ENCODE measurements around the gene PLPPR5. TPM values are rescaled to one million over a fixed set of nuclear protein-coding genes. Genes with fewer than 3 reads are reported as not detected.
"Not testable (repeated sequence)": the region's sequence is repeated elsewhere in the genome, so short reads cannot be mapped to it uniquely, and the experiment has no call there.

PLPPR5 gene, protein sequence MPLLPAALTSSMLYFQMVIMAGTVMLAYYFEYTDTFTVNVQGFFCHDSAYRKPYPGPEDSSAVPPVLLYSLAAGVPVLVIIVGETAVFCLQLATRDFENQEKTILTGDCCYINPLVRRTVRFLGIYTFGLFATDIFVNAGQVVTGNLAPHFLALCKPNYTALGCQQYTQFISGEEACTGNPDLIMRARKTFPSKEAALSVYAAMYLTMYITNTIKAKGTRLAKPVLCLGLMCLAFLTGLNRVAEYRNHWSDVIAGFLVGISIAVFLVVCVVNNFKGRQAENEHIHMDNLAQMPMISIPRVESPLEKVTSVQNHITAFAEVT
- not detected for total RNA-seq

DNA sequence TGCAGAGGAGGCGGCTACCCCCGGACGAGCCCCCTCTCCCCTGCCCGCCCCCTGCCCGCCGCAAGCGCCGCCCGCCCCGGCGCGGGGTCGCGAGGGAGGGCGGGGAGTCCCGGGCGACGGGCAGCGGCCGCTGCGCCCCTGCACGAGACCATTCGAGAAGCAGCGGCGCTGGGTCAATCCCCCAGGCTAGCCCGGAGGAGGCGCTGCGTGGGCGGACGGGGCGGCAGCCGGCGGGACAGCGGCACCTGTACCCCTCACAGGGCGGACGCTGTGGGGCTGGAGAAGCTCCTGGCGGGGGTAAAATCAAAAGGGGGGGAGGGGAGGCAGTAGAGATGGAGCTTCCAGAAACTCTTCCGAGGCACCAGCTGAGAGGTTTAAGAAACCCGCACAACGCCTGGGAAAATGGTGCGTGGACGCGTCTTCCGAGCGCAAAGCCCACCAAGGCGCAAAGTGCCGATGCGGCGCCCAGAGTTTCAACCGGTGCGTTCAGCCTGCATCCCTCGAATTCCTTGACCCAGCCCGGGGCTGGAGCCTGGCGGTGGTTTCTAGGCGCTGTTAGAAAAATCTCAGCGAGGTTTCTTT, at the start of gene PLPPR5:
TSS of gene PLPPR5 (minus strand) at position 1 of the 582 bp plus-strand sequence. CDS start 190 bp downstream, outside the sequence.
- H3K36me3 ChIP-seq, result no peaks in the 10 kb centered on the region
- intact Hi-C loops (cut with DNase I; ENCODE audit: low total_unique reads), result no loop called here
- in situ Hi-C loops (cut with MboI; ENCODE audit: low sequenced_read_pairs in 4 of 4), result no loop called here
- DNase-seq (no peak), ATAC-seq (no peak)
- no peak within 1 kb of the TSS for H3K27ac ChIP-seq
- no peaks in the 10 kb centered on the region for H3K9me3 ChIP-seq
- peak within 1 kb of the TSS; percentile 20 to 41 (median 36) for H3K4me3 ChIP-seq
- no peaks in the 10 kb centered on the region for H3K4me1 ChIP-seq
- peaks cover 32 to 39% (median 34%) of the 10 kb centered on the region in 3 donors for H3K27me3 ChIP-seq
- TF ChIP-seq POLR2A (IDR thresholded peaks at IDR 0.05), result no peak
- TF ChIP-seq, protein P1, sequence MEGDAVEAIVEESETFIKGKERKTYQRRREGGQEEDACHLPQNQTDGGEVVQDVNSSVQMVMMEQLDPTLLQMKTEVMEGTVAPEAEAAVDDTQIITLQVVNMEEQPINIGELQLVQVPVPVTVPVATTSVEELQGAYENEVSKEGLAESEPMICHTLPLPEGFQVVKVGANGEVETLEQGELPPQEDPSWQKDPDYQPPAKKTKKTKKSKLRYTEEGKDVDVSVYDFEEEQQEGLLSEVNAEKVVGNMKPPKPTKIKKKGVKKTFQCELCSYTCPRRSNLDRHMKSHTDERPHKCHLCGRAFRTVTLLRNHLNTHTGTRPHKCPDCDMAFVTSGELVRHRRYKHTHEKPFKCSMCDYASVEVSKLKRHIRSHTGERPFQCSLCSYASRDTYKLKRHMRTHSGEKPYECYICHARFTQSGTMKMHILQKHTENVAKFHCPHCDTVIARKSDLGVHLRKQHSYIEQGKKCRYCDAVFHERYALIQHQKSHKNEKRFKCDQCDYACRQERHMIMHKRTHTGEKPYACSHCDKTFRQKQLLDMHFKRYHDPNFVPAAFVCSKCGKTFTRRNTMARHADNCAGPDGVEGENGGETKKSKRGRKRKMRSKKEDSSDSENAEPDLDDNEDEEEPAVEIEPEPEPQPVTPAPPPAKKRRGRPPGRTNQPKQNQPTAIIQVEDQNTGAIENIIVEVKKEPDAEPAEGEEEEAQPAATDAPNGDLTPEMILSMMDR (IDR thresholded peaks at IDR 0.05 in 4 of 5, conservative IDR thresholded peaks at IDR 0.05 in 1 of 5), result no peak

DNA sequence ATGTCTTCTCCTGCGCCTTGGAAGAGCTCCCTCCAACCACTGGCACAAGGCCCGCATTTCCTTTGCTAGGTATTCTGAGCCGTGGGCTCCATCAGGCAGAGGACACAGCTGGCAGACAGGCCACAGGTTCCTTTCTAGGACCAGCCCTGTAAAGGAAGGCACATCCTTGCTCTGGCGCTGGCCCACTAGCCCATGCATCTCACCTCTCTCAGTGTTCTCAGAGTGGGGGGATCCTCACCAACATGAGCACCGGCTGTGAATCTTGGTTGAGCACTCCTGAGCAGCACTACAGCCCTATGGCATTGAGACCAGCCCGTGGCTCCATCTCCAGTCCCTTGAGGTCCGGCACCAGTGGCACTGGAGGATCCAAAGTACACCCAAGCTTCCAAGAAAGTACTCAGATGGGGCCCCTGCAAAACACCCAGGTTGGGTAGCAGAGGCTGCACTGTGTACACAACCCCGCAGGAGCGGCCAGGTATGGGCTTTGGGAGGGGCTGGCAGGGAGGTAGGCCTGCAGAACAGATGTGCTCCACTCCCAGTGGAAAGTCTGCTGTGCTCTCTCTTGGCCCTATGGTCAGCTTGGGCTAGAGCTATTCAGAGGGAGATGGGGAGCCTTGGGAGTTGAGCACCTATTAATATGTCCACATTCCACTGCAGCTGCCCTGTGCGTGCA, 47.1 kb upstream of the PLPPR5 start:
- ATAC-seq (no peak), DNase-seq (no peak)
- Histone ChIP-seq H3K4me1 (no peaks in the 10 kb centered on the region), H3K4me3 (no peak overlapping the region), H3K9me3 (no peaks in the 10 kb centered on the region), H3K27me3 (no peaks in the 10 kb centered on the region), H3K36me3 (no peaks in the 10 kb centered on the region), H3K27ac (no peak overlapping the region)
- TF ChIP-seq POLR2A (IDR thresholded peaks at IDR 0.05), result no peak
- TF ChIP-seq, protein P1 (IDR thresholded peaks at IDR 0.05 in 4 of 5, conservative IDR thresholded peaks at IDR 0.05 in 1 of 5), result no peak
- intact Hi-C loops (cut with DNase I; ENCODE audit: low total_unique reads), result no loop called here
- in situ Hi-C loops (cut with MboI; ENCODE audit: low sequenced_read_pairs in 4 of 4), result no loop called here

DNA sequence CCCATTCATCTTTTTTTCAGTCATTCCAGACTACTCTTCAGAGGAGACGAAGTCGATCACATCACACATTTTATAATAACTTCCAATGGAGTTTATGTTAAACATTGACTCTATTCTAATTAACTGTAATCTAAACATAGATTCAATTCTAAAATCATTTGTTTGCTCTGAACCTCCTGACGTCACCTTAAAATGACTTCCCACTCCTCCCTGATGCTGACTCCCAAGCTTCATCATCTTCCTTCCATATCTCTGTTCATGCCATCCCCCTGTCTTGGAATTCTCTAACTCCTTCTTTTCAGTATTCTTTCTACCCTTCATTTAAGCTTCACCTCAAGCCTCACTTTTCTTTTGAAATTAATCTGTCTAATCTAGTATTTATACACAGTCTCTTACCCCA, 45.1 kb upstream of the PLPPR5 start:
- DNase-seq, result no peak
- intact Hi-C loops (cut with DNase I; ENCODE audit: low total_unique reads), result no loop called here
- Histone ChIP-seq H3K9me3 (no peaks in the 10 kb centered on the region), H3K36me3 (no peaks in the 10 kb centered on the region), H3K27ac (no peak overlapping the region), H3K27me3 (no peaks in the 10 kb centered on the region), H3K4me1 (no peaks in the 10 kb centered on the region), H3K4me3 (no peak overlapping the region)
- ATAC-seq, result no peak
- TF ChIP-seq, protein P1 (IDR thresholded peaks at IDR 0.05 in 4 of 5, conservative IDR thresholded peaks at IDR 0.05 in 1 of 5), result no peak
- TF ChIP-seq POLR2A (IDR thresholded peaks at IDR 0.05), result no peak
- in situ Hi-C loops (cut with MboI; ENCODE audit: low sequenced_read_pairs in 4 of 4), result no loop called here

DNA sequence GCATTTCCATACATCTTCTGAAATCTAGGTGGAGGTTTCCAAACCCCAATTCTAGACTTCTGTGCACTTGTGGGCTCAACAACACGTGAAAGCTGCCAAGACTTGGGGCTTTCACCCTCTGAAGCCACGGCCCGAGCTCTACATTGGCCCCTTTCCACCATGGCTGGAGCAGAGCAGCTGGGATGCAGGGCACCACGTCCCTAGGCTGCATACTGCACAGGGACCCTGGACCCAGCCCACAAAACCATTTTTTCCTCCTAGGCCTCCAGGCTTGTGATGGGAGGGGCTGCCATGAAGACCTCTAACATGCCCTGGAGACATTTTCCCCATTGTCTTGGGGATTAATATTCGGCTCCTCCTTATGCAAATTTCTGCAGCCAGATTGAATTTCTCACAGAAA, 32.1 kb upstream of the PLPPR5 start:
- DNase-seq; ATAC-seq; H3K4me1 ChIP-seq; H3K9me3 ChIP-seq; H3K36me3 ChIP-seq; H3K27ac ChIP-seq; in situ Hi-C loops (cut with MboI; ENCODE audit: low sequenced_read_pairs in 4 of 4); H3K27me3 ChIP-seq; intact Hi-C loops (cut with DNase I; ENCODE audit: low total_unique reads); H3K4me3 ChIP-seq: not testable (repeated sequence)

DNA sequence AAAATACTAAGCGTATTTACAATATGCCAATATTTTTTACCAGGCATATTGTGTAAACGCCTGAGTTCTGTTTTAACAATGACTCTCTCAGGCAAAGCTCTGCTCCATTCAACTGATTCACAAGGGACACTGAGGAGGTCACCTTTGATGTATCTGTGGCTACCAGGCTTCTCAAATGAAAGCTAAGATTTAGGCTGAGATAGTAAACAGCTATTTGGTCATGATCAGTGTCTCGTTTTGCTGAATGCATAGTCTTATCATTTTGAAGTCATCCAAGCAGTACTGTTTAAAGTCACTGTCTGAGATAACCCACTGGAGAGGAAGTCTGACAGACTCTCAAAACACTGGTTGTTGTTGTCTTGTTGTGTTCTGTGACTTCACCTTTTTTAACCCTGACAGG, 13.7 kb upstream of the PLPPR5 start:
- H3K9me3 ChIP-seq, result no peaks in the 10 kb centered on the region
- intact Hi-C loops (cut with DNase I; ENCODE audit: low total_unique reads), result loop anchor here (5.0 kb wide), 1 partner anchor 831 kb away; no protein-coding TSS in a partner anchor
- H3K27me3 ChIP-seq, result no peaks in the 10 kb centered on the region
- TF ChIP-seq, protein P1 (IDR thresholded peaks at IDR 0.05 in 4 of 5, conservative IDR thresholded peaks at IDR 0.05 in 1 of 5), result no peak
- TF ChIP-seq POLR2A (IDR thresholded peaks at IDR 0.05), result no peak
- in situ Hi-C loops (cut with MboI; ENCODE audit: low sequenced_read_pairs in 4 of 4), result no loop called here
- ATAC-seq (no peak), DNase-seq (no peak)
- no peak overlapping the region for H3K27ac ChIP-seq
- H3K4me3 ChIP-seq, result no peak overlapping the region
- H3K36me3 ChIP-seq, result no peaks in the 10 kb centered on the region
- no peaks in the 10 kb centered on the region for H3K4me1 ChIP-seq
